ENCODE data around the gene HOXA7. TPM values are rescaled to one million over a fixed set of nuclear protein-coding genes. Genes with fewer than 3 reads are reported as not detected.

Gene HOXA7
- total RNA-seq, 1 donor from 2014 or later = 12.0 TPM

- H3K9me3 ChIP-seq = no peaks in the 10 kb centered on the region
- peaks cover 0 to 17% of the 10 kb centered on the region in 2 donors for H3K36me3 ChIP-seq
- H3K4me1 ChIP-seq = peaks cover 0 to 32% of the 10 kb centered on the region in 2 donors
- no peak for TF ChIP-seq CTCF (IDR thresholded peaks at IDR 0.05)
- intact Hi-C loops (cut with DNase I) = no loop called here
- DNase-seq (ENCODE audit: low spot score in 2 of 2) = peak in 1 of 2 donors; percentile 73
- H3K27ac ChIP-seq = peak overlapping the region; percentile 83 to 88
- peak overlapping the region; percentile 68 to 69 for H3K4me3 ChIP-seq
- H3K27me3 ChIP-seq = no peaks in the 10 kb centered on the region
These were observed 8.3 kb downstream of the HOXA7 start for GRCh38 chr7:27148031-27148755.

GRCh38 chr7:27147199-27148030 lies 9.1 kb downstream of the HOXA7 start, which contains the start of gene HOXA6:
HOXA6 (minus strand) TSS chr7:27147774; CDS start chr7:27147749, 25 bp downstream.
- Histone ChIP-seq H3K9me3 (no peaks in the 10 kb centered on the region), H3K36me3 (peaks cover 0 to 17% of the 10 kb centered on the region in 2 donors), H3K4me3 (peak within 1 kb of the TSS; percentile 68 to 69), H3K27me3 (no peaks in the 10 kb centered on the region), H3K27ac (peak within 1 kb of the TSS; percentile 83 to 88), H3K4me1 (peaks cover 0 to 28% of the 10 kb centered on the region in 2 donors)
- TF ChIP-seq CTCF (IDR thresholded peaks at IDR 0.05) = no peak
- intact Hi-C loops (cut with DNase I) = no loop called here
- peak in 1 of 2 donors; percentile 88 for DNase-seq (ENCODE audit: low spot score in 2 of 2)

- Histone ChIP-seq H3K9me3 (no peaks in the 10 kb centered on the region), H3K4me3 (peak overlapping the region; percentile 68 to 69), H3K4me1 (peaks cover 0 to 27% of the 10 kb centered on the region in 2 donors), H3K27me3 (no peaks in the 10 kb centered on the region), H3K36me3 (peaks cover 0 to 17% of the 10 kb centered on the region in 2 donors), H3K27ac (peak overlapping the region; percentile 83 to 88)
- TF ChIP-seq CTCF (IDR thresholded peaks at IDR 0.05) = no peak
- peak in 1 of 2 donors; percentile 61 for DNase-seq (ENCODE audit: low spot score in 2 of 2)
- intact Hi-C loops (cut with DNase I) = no loop called here
These were observed 9.8 kb downstream of the HOXA7 start for GRCh38 chr7:27146491-27147198.

DNA sequence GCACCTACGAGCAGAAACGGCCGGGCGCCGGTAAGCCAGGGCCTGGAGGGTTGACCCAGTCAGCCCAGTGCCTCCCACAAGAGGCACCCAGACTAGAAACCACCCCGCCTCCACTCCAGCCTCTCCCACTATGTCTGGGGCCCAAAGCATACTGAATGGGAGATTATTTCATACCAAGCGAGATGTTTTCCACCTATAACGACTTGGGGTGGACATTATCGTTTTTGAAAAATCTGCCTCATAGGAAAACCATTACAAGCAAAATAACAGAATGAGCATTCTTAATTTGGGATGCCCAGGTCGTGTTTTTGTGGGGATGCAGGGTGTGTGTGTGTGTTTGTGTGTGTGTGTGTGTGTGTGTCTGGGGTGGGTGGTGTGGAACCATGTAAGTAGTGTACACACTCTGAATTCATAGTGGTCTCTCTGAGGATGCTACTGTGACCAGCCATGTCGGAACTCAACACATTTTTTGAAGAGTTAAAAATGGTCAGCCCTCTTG lies 10.5 kb downstream of the HOXA7 start:
- H3K27ac ChIP-seq = peak overlapping the region in 1 of 2 donors; percentile 34
- no peak for TF ChIP-seq CTCF (IDR thresholded peaks at IDR 0.05)
- no peaks in the 10 kb centered on the region for H3K27me3 ChIP-seq
- peaks cover 0 to 23% of the 10 kb centered on the region in 2 donors for H3K4me1 ChIP-seq
- H3K4me3 ChIP-seq = no peak overlapping the region
- DNase-seq (ENCODE audit: low spot score in 2 of 2) = no peak
- intact Hi-C loops (cut with DNase I) = no loop called here
- no peaks in the 10 kb centered on the region for H3K9me3 ChIP-seq
- peaks cover 0 to 17% of the 10 kb centered on the region in 2 donors for H3K36me3 ChIP-seq
